NCI-H460 (cell line): ENCODE results near the gene SLC51B. TPM values are rescaled to one million over a fixed set of nuclear protein-coding genes. Genes with fewer than 3 reads are reported as not detected.
"Not testable (repeated sequence)": the region's sequence is repeated elsewhere in the genome, so short reads cannot be mapped to it uniquely, and the experiment has no call there.

Experiments used
- DNase-seq: peaks from one replicate; pipeline ENCODE4 v3.0.0-alpha.2; 2016; ENCODE audit warnings: low read depth; ENCODE audit errors: extremely low read depth
- total RNA-seq: library from RNA; depleted of rRNA; stranded (reverse); fragments of >200 nt; shearing (Covaris generic); gene quantifications from 2 replicates; pipeline ENCODE4 v1.2.3, GENCODE V29; 2014

Gene SLC51B
- total RNA-seq, 1 experiment from 2014 or later = 1.1 TPM

GRCh38 chr15:65040461-65040860 lies 4.7 kb upstream of the SLC51B start:
- no peak for DNase-seq

GRCh38 chr15:65041787-65042186 lies 3.4 kb upstream of the SLC51B start:
- DNase-seq = no peak

DNA sequence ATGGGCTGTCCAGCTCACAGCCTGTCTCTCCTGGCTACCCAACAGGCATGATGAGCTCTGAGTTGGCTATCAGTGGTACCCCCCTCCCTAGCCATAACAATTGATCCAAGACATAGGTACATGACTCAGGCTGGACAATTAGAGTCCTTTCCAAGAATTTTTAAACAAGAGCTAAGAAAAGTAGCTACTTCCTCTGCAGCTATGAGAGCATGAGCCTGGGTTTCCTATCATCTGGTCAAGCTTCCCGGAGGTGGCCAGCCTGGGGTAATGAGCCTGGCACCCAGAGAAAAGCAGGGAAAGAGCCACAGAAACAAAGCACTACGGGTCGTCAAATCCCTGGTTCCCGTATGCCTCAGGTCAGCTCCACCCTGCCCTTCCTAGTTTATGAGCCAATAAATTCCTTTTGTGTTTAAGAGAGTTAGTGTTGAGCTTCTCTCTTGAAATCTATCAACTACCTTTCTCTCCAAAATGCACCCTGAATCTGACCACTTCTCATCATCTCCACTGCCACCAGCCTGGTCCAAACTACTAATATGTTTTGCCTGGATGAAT lies 2.3 kb upstream of the SLC51B start:
- no peak for DNase-seq

- not testable (repeated sequence) for DNase-seq
These were observed 969 bp upstream of the SLC51B start for GRCh38 chr15:65044218-65044617.

- DNase-seq = no peak
These were observed 3.1 kb downstream of the SLC51B start for GRCh38 chr15:65048241-65048640.

DNA sequence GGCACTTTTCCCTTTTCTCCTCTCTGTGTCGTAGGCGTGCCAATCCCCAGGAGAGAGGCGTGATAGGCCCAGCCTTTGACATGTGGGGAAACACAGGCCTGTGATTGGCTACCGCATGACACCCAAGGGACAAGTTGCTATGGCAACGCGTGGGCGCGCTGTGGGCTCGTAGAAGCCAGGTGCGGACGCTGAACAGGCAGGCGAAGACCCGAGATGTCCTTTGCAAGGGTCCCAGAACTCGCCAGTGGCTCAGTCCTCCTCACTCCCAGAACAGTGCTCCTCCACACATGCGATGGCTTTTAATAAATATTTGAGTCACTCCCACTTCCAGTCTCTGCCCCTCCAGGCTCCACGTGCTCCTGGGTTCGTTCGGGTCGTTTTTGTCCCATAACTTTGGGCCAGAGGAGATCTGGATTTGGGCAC lies 4.2 kb downstream of the SLC51B start:
- DNase-seq = peak; percentile 93

GRCh38 chr15:65050270-65050669 lies 5.1 kb downstream of the SLC51B start:
- no peak for DNase-seq

DNA sequence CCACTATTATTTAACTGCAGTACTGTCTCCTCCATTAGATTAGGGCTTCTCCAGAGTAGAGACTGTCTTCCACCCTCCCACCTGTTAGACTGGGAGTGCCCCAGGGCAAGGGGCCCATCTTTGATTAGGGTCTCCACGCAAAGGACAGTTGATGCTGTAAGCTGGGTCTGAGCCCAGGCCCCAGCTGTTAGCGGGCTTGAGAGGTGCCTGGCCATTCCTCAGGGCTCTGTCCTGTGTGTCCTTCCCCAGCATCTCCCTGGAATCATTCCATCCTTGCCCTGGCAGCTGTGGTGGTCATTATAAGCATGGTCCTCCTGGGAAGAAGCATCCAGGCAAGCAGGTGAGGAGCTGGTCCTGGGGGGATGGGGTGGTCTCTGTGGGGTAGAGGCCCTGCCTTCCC lies 6.1 kb downstream of the SLC51B start:
- no peak for DNase-seq

GRCh38 chr15:65052956-65053355 lies 7.8 kb downstream of the SLC51B start:
- DNase-seq = no peak

DNA sequence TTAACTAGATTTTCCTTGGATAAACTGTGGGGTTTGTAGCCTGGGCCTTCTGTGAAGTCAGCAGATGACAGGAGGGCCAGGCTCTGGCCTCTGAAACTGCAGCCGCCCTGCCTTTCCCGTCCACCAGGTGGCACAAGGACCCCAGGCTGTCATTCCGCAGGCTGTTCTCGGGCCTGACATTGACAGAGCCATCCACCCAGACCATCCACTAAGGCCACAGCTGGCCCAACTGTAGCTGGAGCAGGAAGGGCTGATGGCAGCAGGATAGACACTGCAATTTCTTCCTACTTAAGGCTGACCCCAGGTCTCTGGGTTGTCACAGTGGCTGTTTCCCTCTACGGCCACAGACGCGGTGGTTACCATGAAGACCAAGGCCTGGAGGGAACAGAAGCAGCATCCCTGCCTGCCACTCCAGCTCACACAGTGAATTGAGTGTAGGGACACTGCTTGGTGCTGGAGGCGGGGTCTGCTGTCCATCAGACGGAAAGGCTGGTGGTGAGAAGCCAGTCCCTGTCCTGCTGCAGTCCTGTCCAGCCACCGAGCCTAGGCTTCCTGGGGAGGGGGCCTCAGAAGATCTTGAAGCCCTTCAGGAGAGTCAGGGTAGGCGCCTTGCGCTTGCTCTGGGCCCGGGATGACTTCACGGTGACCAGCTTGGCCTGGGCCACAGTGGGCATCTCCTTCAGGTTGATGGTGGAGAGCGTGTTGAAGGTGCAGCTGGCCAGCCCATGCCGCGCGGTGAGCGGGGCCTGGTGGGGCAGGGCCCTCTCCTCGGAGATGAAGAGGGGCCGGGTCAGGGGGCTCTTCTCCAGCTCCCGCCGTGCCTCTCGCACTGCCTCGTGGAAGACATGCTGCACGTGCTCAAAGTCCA lies 9.4 kb downstream of the SLC51B start:
- DNase-seq = peak; percentile 61

DNA sequence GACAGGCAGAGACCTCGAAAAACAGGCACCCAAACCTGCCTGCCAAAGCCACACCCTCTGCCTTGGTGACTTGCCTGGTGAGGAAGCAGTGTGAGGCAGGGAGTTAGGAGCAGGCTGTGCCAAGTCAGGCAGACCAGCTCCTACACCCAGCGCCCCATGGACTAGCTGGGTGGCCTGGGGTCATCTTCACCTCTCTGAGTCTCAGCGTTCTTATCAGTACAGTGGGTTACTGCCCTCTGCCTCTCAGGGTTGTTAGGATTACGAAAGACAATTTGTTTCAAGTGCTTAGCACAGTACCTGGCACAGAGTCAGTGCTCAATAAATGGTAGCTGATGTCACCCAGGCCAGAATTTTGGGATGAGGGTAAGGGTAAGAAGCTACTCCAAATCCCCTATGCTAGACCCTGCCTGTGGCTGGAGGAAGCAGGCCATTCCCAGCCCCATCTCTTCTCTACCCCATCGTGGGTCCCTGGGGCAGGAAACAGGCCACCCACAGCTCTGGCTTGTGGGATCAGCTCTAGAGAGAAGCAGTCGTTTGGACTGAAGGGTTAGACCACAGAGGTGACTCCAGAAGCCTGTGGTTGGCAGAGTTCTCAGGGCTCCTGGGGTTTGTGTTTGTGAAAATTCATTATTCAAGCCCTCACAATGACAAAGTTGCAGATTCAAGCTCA lies 10.1 kb downstream of the SLC51B start:
- no peak for DNase-seq

DNA sequence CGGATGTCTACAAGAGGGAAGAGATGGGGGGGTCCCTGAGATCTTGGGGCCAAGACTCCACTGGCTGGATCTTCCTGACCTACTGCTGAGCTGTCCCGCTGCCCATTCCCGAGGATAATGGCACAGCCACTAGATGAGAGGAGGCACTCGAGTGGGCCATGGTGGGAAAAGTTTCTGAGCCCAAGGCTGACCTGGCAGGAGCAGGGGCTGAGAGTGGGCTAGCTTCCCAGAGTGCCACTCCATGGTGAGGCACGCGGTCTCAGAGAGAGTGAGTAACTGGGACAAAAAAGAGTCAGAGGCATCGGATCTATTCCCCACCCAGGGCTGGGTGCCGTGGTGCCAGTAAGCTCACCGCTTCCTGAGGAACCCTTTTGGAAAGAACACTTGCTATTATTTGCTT lies 10.9 kb downstream of the SLC51B start:
- no peak for DNase-seq

GRCh38 chr15:65056868-65057548 lies 11.8 kb downstream of the SLC51B start:
- no peak for DNase-seq

DNA sequence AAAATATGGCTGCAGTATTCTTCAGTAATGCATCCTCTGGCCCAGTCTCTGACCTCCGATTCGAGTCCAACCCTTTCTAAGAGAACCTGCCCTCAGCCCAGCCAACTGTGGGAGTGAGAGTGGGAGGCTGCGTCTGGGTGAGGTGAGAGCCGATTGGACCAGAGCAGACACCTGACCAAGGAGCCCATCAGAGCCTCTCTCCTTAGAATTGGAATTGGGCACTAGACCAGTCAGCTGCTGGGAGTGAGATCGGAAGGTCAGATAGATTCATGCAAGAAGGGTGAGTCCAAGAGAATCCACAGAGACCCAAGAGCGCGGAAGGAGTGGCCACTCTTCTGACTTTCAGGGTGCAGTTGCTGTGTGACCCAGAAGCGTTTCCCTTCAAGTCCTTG lies 12.4 kb downstream of the SLC51B start:
- DNase-seq = no peak

- no peak for DNase-seq
These were observed 13.5 kb downstream of the SLC51B start for GRCh38 chr15:65058394-65059368.

- no peak for DNase-seq
These were observed 14.2 kb downstream of the SLC51B start for GRCh38 chr15:65059369-65059750.

- DNase-seq = no peak
These were observed 14.9 kb downstream of the SLC51B start for GRCh38 chr15:65059931-65060596.

DNA sequence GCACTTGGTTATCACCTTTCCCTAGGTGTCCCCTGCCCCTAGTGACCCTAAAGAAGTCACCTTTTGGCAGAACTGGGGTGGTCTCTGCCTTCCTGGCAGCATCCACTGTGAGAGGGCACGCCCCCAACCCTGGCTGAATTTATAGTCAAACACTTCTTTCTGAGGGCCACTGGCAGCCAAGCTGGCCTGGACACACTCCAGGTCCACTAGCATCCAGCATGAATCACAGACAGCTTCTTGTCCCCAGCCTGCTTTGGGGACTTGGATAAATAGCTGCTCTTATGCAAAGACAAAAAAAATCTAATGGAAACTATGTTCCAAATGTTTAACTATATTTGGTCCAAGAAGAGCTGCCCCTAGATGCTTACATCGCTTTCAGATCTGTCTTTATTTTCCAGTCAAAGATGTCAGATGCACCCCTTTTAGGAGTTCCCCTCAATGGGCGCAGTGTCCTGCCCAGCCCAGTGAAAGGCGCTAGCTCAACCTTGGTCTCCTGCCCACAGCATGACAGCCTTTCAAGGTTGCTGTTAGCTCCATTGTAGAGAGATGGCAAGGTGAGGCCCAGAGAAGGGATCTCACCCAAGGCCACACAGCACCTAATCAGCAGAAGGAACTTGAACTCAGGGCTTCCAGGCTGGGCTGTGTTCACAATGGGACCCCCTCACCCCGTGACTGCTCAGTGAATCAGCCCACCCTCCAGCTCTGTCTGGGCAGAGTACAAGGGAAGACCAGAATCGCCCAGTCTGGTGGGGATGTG lies 15.6 kb downstream of the SLC51B start:
- DNase-seq = no peak

DNA sequence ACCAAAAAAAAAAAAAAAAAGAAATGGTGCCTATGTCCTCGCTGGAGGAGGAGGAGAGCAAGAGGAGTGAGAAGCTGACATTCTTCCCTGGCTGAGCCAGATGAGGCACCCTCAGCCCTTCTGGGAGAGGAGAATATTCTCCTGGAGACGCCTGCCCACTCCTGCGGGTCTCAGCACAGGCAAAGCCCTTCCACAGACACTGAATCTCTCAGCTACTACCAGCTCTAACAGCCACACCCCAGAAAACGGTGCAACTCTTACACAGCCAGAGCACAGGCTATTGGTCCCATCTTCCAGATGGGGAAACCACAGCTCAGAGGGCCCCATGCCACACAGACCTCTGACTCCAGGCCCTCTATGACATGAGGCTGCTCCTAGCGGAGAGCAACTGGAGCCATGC lies 16.9 kb downstream of the SLC51B start:
- DNase-seq = no peak
